Measurements from ENCODE around the gene MARCHF2.
A peak's percentile ranks its signal among the peaks of the same experiment; 100 is the strongest.
"Not testable (repeated sequence)": the region's sequence is repeated elsewhere in the genome, so short reads cannot be mapped to it uniquely, and the experiment has no call there.

The MARCHF2 gene

GRCh38 chr19:8413629-8413995 is 507 bp downstream of the MARCHF2 start:
- no peak for DNase-seq

DNA sequence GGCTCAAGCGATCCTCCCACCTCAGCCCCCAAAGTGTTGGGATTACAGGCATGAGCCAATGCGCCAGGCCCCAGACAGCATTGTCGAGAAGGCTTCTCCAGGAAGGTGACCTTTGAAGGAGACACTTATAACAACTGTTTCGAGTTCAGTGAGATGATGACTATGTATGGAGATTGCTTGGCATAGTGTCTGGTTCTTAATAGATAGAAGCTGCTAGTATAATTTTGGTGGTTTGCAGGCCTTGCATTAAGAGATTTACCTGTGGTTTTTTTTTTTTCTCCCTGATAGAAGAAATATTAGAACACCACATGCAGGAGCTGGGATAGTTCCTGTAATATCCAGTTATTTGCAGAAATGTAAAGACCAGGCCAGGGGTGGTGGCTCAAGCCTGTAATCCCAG is 3.7 kb downstream of the MARCHF2 start:
- DNase-seq, result no peak

DNA sequence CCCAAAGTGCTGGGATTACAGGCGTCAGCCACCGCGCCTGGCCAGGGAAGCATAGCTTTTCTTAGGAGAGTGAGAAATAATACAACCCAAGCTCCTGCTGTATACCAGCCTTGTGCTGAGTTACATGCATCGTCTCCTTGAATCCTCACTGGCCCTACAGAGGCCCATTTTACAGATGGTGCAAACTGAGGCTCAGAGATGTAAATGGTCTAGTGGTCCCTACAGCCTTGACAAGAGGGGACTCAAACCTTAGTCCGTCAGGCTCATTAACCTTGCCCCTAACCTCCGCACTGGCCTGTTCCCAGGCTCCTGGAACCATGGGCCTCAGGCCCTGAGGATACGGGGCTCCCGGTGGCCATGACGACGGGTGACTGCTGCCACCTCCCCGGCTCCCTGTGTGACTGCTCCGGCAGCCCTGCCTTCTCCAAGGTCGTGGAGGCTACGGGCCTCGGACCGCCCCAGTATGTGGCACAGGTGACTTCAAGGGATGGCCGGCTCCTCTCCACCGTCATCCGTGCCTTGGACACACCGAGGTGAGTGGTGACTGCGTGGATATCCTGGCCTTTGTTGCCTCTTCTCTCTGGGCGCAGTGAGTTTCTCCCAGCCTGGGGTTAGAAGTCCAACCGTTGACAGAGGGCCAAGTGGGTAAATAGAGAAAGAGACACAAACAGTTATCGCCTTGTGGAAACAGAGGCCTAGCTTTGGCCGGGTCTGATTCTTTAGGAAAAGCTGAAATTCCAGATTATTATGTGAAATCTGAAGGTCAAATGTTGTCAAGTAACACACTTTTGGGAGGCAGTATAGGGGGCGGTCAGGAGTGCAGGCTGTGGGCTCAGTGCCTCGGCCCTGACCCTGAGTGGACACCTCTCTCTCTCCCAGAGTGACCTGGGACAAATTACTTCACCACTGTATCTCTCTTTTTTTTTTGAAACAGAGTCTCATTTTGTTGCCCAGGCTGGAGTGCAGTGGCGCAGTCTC is 8.7 kb downstream of the MARCHF2 start:
- DNase-seq, result no peak

GRCh38 chr19:8423817-8424223 is 10.7 kb downstream of the MARCHF2 start:
- no peak for DNase-seq

DNA sequence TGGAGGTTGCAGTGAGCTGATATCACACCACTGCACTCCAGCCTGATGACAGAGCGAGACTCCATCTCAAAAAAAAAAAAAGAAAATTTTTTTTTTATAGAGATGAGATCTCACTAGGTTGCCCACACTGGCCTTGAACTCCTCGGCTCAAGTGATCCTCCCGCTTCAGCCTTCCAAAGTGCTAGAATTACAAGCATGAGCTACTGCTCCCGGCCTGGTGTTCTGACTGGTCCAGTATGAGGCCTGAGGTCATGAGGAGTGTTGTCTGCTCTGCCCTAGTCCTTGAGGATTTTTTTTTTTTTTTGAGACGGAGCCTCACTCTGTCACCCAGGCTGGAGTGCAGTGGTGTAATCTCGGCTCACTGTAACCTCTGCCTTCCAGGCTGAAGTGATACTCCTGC is 12.2 kb downstream of the MARCHF2 start:
- not testable (repeated sequence) for DNase-seq

GRCh38 chr19:8426283-8426682 is 13.2 kb downstream of the MARCHF2 start:
- no peak for DNase-seq

DNA sequence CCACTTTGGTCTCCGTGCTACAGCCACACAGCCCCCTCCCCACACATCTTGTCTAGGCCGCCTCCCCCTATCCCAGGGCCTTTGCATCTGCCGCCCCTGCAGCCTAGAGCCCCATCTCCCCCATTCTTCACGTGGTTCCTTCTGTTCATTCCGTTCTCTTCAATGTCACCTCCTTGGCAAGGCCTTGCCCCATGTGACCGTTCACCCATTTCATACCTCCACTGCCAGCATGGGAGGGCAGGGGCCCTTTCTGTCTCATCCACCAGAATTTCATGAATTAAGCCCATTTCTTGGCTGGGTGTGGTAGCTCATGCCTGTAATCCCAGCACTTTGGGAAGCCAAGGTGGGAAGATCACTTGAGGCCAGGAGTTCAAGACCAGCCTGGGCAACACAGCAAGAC is 15.9 kb downstream of the MARCHF2 start:
- no peak for DNase-seq

DNA sequence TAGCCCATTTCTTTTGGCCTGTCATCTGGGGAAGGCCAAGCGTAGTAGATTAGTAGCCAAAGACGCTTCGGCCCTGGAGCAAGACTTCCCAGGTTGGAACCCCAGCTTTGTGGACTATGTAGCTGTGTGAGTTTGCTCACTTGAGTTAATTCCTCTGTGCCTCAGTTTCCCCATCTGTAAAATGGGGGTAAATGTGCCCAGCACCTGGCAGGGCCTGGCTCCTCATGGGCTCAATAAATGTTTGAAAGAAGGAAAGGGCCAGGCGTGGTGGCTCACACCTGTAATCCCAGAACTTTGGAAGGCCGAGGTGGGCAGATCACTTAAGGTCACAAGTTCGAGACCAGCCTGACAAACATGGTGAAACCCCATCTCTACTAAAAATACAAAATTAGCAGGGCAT is 16.7 kb downstream of the MARCHF2 start:
- no peak for DNase-seq

DNA sequence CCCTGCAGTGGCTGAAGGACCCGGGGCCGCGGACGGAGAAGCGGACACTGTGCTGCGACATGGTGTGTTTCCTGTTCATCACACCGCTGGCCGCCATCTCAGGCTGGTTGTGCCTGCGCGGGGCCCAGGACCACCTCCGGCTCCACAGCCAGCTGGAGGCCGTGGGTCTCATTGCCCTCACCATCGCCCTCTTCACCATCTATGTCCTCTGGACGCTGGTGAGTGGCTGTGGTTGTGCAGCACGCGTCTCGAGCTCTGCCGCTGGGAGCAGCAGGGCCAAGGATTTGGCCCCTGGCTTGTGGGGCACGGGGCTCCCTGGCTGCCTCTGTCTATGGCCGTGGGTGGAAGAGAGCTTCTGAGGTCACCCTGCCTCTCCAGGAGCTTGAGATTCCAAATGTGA is 17.5 kb downstream of the MARCHF2 start:
- DNase-seq, result no peak

GRCh38 chr19:8438236-8438635 is 25.1 kb downstream of the MARCHF2 start:
- DNase-seq, result no peak

- DNase-seq, result no peak
These were observed 28.8 kb downstream of the MARCHF2 start for GRCh38 chr19:8441725-8442544.

DNA sequence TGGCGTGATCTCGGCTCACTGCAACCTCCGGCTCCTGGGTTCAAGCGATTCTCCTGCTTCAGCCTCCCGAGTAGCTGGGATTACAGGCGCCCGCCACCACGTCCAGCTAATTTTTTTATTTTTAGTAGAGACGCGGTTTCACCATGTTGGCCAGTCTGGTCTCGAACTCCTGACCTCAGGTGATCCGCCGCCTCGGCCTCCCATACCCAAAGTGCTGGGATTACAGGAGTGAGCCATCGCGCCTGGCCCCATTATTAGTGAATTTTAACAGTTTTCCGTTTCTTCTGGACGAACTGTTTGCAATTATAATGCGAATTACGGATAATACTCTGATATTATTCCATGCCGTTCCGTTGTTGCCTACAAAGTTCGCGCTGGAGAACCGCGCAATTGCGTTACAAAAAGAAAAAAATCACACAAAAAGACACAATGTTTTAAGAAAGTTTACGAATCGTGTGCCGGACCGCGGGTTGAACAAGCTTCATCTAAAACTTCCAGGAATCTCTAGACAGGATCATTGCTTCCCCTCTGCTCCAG is 31.1 kb downstream of the MARCHF2 start:
- DNase-seq, result not testable (repeated sequence)

GRCh38 chr19:8444677-8445487 is 31.8 kb downstream of the MARCHF2 start, which contains the start of gene HNRNPM:
Gene HNRNPM (plus strand): TSS chr19:8444975. CDS start chr19:8444999, 24 bp downstream.
- DNase-seq, result peak; percentile 98

- peak; percentile 46 for DNase-seq
These were observed 32.4 kb downstream of the MARCHF2 start for GRCh38 chr19:8445488-8446001.

DNA sequence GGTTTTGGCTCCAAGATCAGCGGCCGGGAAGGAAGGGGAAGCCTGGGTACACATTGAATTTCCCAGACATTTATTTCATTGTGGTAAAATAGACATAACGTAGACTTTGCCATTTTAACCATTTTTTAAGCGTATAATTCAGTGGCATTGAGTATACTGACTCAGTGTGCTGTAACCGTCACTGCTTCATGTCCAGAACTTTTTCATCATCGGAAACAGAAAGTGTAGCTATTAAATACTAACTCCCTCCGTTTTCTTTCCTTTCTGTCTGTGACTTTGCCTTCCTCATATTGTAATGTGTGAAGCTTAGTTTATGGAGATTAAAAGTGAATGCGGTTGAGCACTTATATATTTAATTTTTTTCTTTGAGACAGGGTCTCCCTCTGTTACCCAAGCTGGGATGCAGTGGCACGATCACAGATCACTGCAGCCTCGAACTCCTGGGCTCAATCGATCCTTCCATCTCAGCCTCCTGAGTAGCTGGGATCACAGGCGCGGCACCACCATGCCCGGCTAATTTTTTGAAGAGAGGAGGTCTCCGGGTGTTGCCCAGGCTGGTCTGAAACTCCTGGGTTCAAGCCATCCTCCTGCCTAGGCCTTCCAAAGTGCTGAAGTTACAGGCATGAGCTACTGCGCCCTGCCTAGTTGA is 33.1 kb downstream of the MARCHF2 start:
- DNase-seq, result no peak

GRCh38 chr19:8449830-8450229 is 36.7 kb downstream of the MARCHF2 start:
- DNase-seq, result no peak

DNA sequence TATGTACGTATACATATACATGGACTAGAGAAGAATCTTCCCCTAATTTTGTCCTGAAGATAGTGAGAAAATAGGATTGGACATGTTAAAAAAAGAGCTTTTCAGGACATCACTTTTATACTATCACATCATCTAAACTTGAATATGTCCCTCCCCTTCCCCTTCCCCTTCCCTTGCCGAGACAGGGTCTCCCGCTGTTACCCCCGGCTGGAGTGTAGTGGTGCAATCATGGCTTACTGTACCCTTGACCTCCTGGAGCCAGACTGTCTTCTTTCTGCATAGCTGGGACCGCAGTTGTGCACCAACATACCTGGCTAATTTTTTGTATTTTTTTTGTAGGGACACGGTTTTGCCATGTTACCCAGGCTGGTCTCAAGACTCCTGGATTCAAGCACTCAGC is 38.3 kb downstream of the MARCHF2 start:
- DNase-seq, result no peak

GRCh38 chr19:8451885-8452284 is 38.8 kb downstream of the MARCHF2 start:
- DNase-seq, result peak; percentile 68

- DNase-seq, result no peak
These were observed 39.5 kb downstream of the MARCHF2 start for GRCh38 chr19:8452446-8453123.

DNA sequence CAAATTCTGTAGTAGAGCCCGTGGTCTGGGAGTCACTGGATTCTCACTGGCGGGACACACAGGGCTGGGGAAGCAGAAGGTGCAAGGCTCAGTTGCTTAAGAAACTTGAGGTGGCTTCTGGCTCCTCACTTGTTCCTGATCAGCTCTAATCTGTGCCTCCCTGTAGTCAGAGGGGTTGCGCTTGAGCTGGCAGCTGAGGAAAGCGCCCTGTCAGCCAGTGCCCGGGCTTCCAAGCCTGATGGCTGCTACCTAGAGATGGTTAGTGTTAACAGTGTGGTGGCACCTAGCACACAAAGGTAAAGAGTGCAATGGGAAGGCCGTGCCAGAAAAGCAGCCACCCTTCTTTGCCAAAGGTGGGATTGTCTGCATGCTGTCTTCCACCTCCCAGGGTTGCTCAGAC is 40.5 kb downstream of the MARCHF2 start:
- no peak for DNase-seq

- no peak for DNase-seq
These were observed 41.1 kb downstream of the MARCHF2 start for GRCh38 chr19:8454218-8454617.
